Hepatocyte (in vitro differentiated cells): ENCODE data around the gene GBX1. TPM values are rescaled to one million over a fixed set of nuclear protein-coding genes. Genes with fewer than 3 reads are reported as not detected.

Experiments
- DNase-seq: peaks from one replicate; pipeline ENCODE4 v3.0.0-alpha.2; 2016; ENCODE audit warnings: low spot score
- H2AFZ ChIP-seq: fragments of 200-600 bp; sonication (generic); 2 replicates; pipeline ENCODE4 v1.6.0; 2016; ENCODE audit warnings: antibody characterized with exemption, mild to moderate bottlenecking
- H3K27ac ChIP-seq: fragments of 200-600 bp; sonication (generic); 2 replicates; pipeline ENCODE4 v1.5.1; 2016; ENCODE audit warnings: mild to moderate bottlenecking
- H3K27me3 ChIP-seq: fragments of 200-600 bp; sonication (generic); 2 replicates; pipeline ENCODE4 v1.6.1; 2016
- H3K36me3 ChIP-seq: fragments of 200-600 bp; sonication (generic); replicated peaks from 2 replicates; pipeline ENCODE4 v1.5.1; 2016; ENCODE audit warnings: low read depth; ENCODE audit not compliant: insufficient read depth
- H3K4me1 ChIP-seq: fragments of 200-600 bp; sonication (generic); 2 replicates; pipeline ENCODE4 v1.5.1; 2016; ENCODE audit warnings: mild to moderate bottlenecking, moderate library complexity; ENCODE audit not compliant: insufficient read depth
- H3K4me2 ChIP-seq: fragments of 200-600 bp; sonication (generic); 2 replicates; pipeline ENCODE4 v1.6.0; 2016
- H3K4me3 ChIP-seq: fragments of 200-600 bp; sonication (generic); 2 replicates; pipeline ENCODE4 v1.5.1; 2016; ENCODE audit warnings: mild to moderate bottlenecking
- H3K79me2 ChIP-seq: fragments of 200-600 bp; sonication (generic); 2 replicates; pipeline ENCODE4 v1.6.0; 2017; ENCODE audit warnings: mild to moderate bottlenecking
- H3K9me2 ChIP-seq: fragments of 200-600 bp; sonication (generic); replicated peaks from 2 replicates; pipeline ENCODE4 v1.6.0; 2017; ENCODE audit warnings: mild to moderate bottlenecking; ENCODE audit not compliant: insufficient read depth
- H3K9me3 ChIP-seq: fragments of 200-600 bp; sonication (generic); 2 replicates; pipeline ENCODE4 v1.5.1; 2016; ENCODE audit warnings: low read depth, mild to moderate bottlenecking
- H4K20me1 ChIP-seq: fragments of 200-600 bp; sonication (generic); 2 replicates; pipeline ENCODE4 v1.6.0; 2016; ENCODE audit warnings: mild to moderate bottlenecking; ENCODE audit not compliant: insufficient read depth, poor library complexity, severe bottlenecking
- CTCF ChIP-seq: fragments of 200-600 bp; sonication (generic); IDR thresholded peaks from 2 replicates; pipeline ENCODE4 v1.5.1; 2016; ENCODE audit warnings: antibody characterized with exemption, mild to moderate bottlenecking; ENCODE audit not compliant: poor library complexity
- EZH2 ChIP-seq: fragments of 200-600 bp; sonication (generic); IDR thresholded peaks from 2 replicates; pipeline ENCODE4 v1.6.1; 2016; ENCODE audit warnings: antibody characterized with exemption, mild to moderate bottlenecking, borderline replicate concordance
- EZH2phosphoT487 ChIP-seq: fragments of 200-600 bp; sonication (generic); IDR thresholded peaks from one replicate; pipeline ENCODE4 v1.6.1; 2018; ENCODE audit warnings: antibody characterized with exemption, mild to moderate bottlenecking, low read depth, moderate library complexity; ENCODE audit not compliant: unreplicated experiment, severe bottlenecking
- WGBS: methylation state at CpG from one replicate; pipeline ENCODE4 v1.1.6; 2016; ENCODE audit warnings: low lambda C conversion rate; ENCODE audit errors: missing lambda C conversion rate; 5-methylcytosine and 5-hydroxymethylcytosine counted together
- polyA plus RNA-seq: library from polyadenylated mRNA; unstranded; fragments of >200 nt; fragmentation: Nextera tagmentation; extraction: Ambion mirVana; gene quantifications from 2 replicates; pipeline ENCODE4 v1.2.1, GENCODE V29; 2016
- total RNA-seq: library from RNA; depleted of rRNA; stranded (reverse); fragments of >200 nt; gene quantifications from 2 replicates; pipeline ENCODE4 v1.2.3, GENCODE V29; 2014

The GBX1 gene
- total and polyA plus RNA-seq, 2 experiments from 2014 or later, result not detected

GRCh38 chr7:151206914-151207313 lies 39.4 kb upstream of the GBX1 start:
- no peaks in the 10 kb centered on the region for H3K36me3 ChIP-seq
- WGBS, result 70% methylated on average over 9 of the region's 9 CpGs
- no peaks in the 10 kb centered on the region for H3K27me3 ChIP-seq
- no peaks in the 10 kb centered on the region for H3K79me2 ChIP-seq
- H3K4me2 ChIP-seq, result no peak overlapping the region
- H2AFZ ChIP-seq, result no peak overlapping the region
- no peaks in the 10 kb centered on the region for H3K4me1 ChIP-seq
- H3K9me3 ChIP-seq, result no peaks in the 10 kb centered on the region
- H3K4me3 ChIP-seq, result no peak overlapping the region
- DNase-seq, result no peak
- TF ChIP-seq CTCF, result no peak
- TF ChIP-seq EZH2phosphoT487, result no peak
- H3K27ac ChIP-seq, result no peak overlapping the region
- no peaks in the 10 kb centered on the region for H4K20me1 ChIP-seq
- no peaks in the 10 kb centered on the region for H3K9me2 ChIP-seq

- H3K79me2 ChIP-seq, result no peaks in the 10 kb centered on the region
- WGBS, result 82% methylated on average over 6 of the region's 6 CpGs
These were observed 38.2 kb upstream of the GBX1 start for GRCh38 chr7:151205730-151206129.

GRCh38 chr7:151204383-151205032 lies 37.0 kb upstream of the GBX1 start:
- DNase-seq, result no peak
- Histone ChIP-seq H3K79me2 (no peaks in the 10 kb centered on the region), H3K9me3 (no peaks in the 10 kb centered on the region), H3K36me3 (no peaks in the 10 kb centered on the region), H3K27ac (no peak overlapping the region), H3K9me2 (no peaks in the 10 kb centered on the region), H2AFZ (no peak overlapping the region), H4K20me1 (no peaks in the 10 kb centered on the region), H3K4me2 (no peak overlapping the region), H3K4me3 (no peak overlapping the region), H3K4me1 (no peaks in the 10 kb centered on the region), H3K27me3 (no peaks in the 10 kb centered on the region)
- 91% methylated on average over 40 of the region's 48 CpGs for WGBS
- TF ChIP-seq CTCF (no peak), EZH2phosphoT487 (no peak), EZH2 (no peak)

More at GRCh38 chr7:151205730-151206129, 38.2 kb upstream of the GBX1 start:
- Histone ChIP-seq H3K4me1 (no peaks in the 10 kb centered on the region), H2AFZ (no peak overlapping the region), H3K4me2 (no peak overlapping the region), H3K9me3 (no peaks in the 10 kb centered on the region), H3K4me3 (no peak overlapping the region), H3K27me3 (no peaks in the 10 kb centered on the region), H4K20me1 (no peaks in the 10 kb centered on the region), H3K27ac (no peak overlapping the region), H3K9me2 (no peaks in the 10 kb centered on the region), H3K36me3 (no peaks in the 10 kb centered on the region)
- no peak for TF ChIP-seq EZH2phosphoT487
- TF ChIP-seq EZH2, result no peak
- no peak for DNase-seq

GRCh38 chr7:151202836-151203235 lies 35.3 kb upstream of the GBX1 start:
- Histone ChIP-seq H3K79me2 (no peaks in the 10 kb centered on the region), H3K9me2 (no peaks in the 10 kb centered on the region), H3K4me1 (no peaks in the 10 kb centered on the region), H3K4me3 (no peak overlapping the region), H3K27ac (no peak overlapping the region), H3K36me3 (no peaks in the 10 kb centered on the region), H3K9me3 (no peaks in the 10 kb centered on the region), H2AFZ (no peak overlapping the region), H3K27me3 (no peaks in the 10 kb centered on the region), H4K20me1 (no peaks in the 10 kb centered on the region), H3K4me2 (no peak overlapping the region)
- no peak for TF ChIP-seq CTCF
- no peak for TF ChIP-seq EZH2phosphoT487
- no peak for TF ChIP-seq EZH2
- DNase-seq, result no peak
- 93% methylated on average over 9 of the region's 9 CpGs for WGBS
